SK-N-SH (cell line): ENCODE measurements around the gene DIAPH2. TPM values are rescaled to one million over a fixed set of nuclear protein-coding genes. Genes with fewer than 3 reads are reported as not detected.

ENCODE experiments used
- CTCF ChIA-PET: fragments of 300-600, 350-600 bp; formaldehyde crosslinking; extraction: SDS; loops from one replicate; lab custom pipeline; 2021; lab: Yijun Ruan, JAX
- POLR2A ChIA-PET: fragments of 350-600 bp; sonication (Branson Sonifier 250); formaldehyde crosslinking; extraction: SDS; loops from one replicate; lab custom pipeline; 2020; ENCODE audit warnings: antibody characterized with exemption, inconsistent platforms; lab: Yijun Ruan, JAX
- DNase-seq: peaks from one replicate; pipeline ENCODE4 v3.0.0; 2012
- H2AFZ ChIP-seq: fragments of 200-600 bp; sonication (generic); 2 replicates; pipeline ENCODE4 v1.8.1; 2016; ENCODE audit warnings: antibody characterized with exemption, mild to moderate bottlenecking, low read depth
- H3F3A ChIP-seq: fragments of 200-600 bp; sonication (generic); replicated peaks from 2 replicates; pipeline ENCODE3; 2016; ENCODE audit warnings: antibody characterized with exemption, mild to moderate bottlenecking; ENCODE audit not compliant: insufficient read depth
- H3K27ac ChIP-seq, 2 experiments: fragments of 200-500 bp in 1 of 2; fragments of 200-600 bp in 1 of 2; sonication (Bioruptor generic) in 1 of 2; sonication (generic), shearing (Covaris generic) in 1 of 2; 2 replicates each; pipeline versions ENCODE4 v1.5.1 to v1.6.1; 2014 to 2016; ENCODE audit warnings: low read depth in 2 of 2, inconsistent platforms in 1 of 2, low read length in 1 of 2, mild to moderate bottlenecking in 1 of 2, mixed read lengths in 1 of 2
- H3K27me3 ChIP-seq: fragments of 200-600 bp; sonication (generic), shearing (Covaris generic); 2 replicates; pipeline ENCODE4 v1.6.1; 2016; ENCODE audit warnings: mixed run types; ENCODE audit not compliant: insufficient read depth
- H3K36me3 ChIP-seq, 2 experiments: fragments of 200-500 bp in 1 of 2; fragments of 200-600 bp in 1 of 2; sonication (Bioruptor generic) in 1 of 2; sonication (generic) in 1 of 2; replicated peaks in 1 of 2; 2 replicates each; pipeline versions ENCODE3 to v1.5.1; 2014 to 2016; ENCODE audit warnings: low read length in 1 of 2, mild to moderate bottlenecking in 1 of 2; ENCODE audit not compliant: insufficient read depth in 2 of 2, control insufficient read depth in 1 of 2
- H3K4me1 ChIP-seq, 2 experiments: fragments of 200-500 bp in 1 of 2; fragments of 200-600 bp in 1 of 2; sonication (Bioruptor generic) in 1 of 2; sonication (generic), shearing (Covaris generic) in 1 of 2; 2 replicates each; pipeline versions ENCODE4 v1.5.1 to v1.6.1; 2014 to 2016; ENCODE audit warnings: low read depth in 1 of 2, low read length in 1 of 2, mixed run types in 1 of 2; ENCODE audit not compliant: insufficient read depth in 2 of 2, control insufficient read depth in 1 of 2
- H3K4me2 ChIP-seq: fragments of 200-600 bp; sonication (generic), shearing (Covaris generic); 2 replicates; pipeline ENCODE4 v1.6.1; 2017; ENCODE audit warnings: mixed run types
- H3K4me3 ChIP-seq, 2 experiments: fragments of 200-500 bp in 1 of 2; fragments of 200-600 bp in 1 of 2; sonication (Bioruptor generic) in 1 of 2; sonication (generic), shearing (Covaris generic) in 1 of 2; 2 replicates each; pipeline versions ENCODE4 v1.5.1 to v1.8.1; 2014 to 2016; ENCODE audit warnings: low read depth in 2 of 2, inconsistent platforms in 1 of 2, low read length in 1 of 2, mild to moderate bottlenecking in 1 of 2, mixed read lengths in 1 of 2, moderate library complexity in 1 of 2
- H3K79me2 ChIP-seq: fragments of 200-600 bp; sonication (generic); 2 replicates; pipeline ENCODE4 v1.8.1; 2017; ENCODE audit warnings: mild to moderate bottlenecking; ENCODE audit not compliant: insufficient read depth
- H3K9ac ChIP-seq: fragments of 200-600 bp; sonication (generic); 2 replicates; pipeline ENCODE4 v1.6.1; 2017; ENCODE audit warnings: mixed run types
- H3K9me2 ChIP-seq: fragments of 200-600 bp; sonication (generic); 2 replicates; pipeline ENCODE4 v1.6.1; 2017; ENCODE audit warnings: mixed run types
- H3K9me3 ChIP-seq: fragments of 200-600 bp; sonication (generic); 2 replicates; pipeline ENCODE4 v1.6.1; 2017; ENCODE audit warnings: mixed run types, mild to moderate bottlenecking, moderate library complexity
- H4K20me1 ChIP-seq: fragments of 200-600 bp; sonication (generic); 2 replicates; pipeline ENCODE4 v1.6.1; 2017; ENCODE audit warnings: mild to moderate bottlenecking, mixed run types; ENCODE audit not compliant: insufficient read depth
- CHD2 ChIP-seq: fragments of 150-350 bp; IDR thresholded peaks from 2 replicates; pipeline ENCODE4 v1.6.1; 2018; ENCODE audit warnings: low read length; ENCODE audit not compliant: partially characterized antibody
- CTCF ChIP-seq: fragments of 200-600 bp; sonication (generic); IDR thresholded peaks from 2 replicates; pipeline ENCODE4 v1.6.1; 2017; ENCODE audit warnings: antibody characterized with exemption, mild to moderate bottlenecking, moderate library complexity
- ELF1 ChIP-seq: IDR thresholded peaks from 2 replicates; pipeline ENCODE4 v1.4.0; 2012
- EP300 ChIP-seq, 2 experiments: IDR thresholded peaks; 2 replicates each; pipeline versions ENCODE4 v1.4.0 to v1.6.1; 2012; ENCODE audit warnings: borderline replicate concordance in 1 of 2, low read depth in 1 of 2, low read length in 1 of 2
- FOSL2 ChIP-seq: IDR thresholded peaks from 2 replicates; pipeline ENCODE4 v1.4.0; 2012; ENCODE audit warnings: low read depth, mild to moderate bottlenecking, moderate library complexity, borderline replicate concordance
- FOXM1 ChIP-seq: IDR thresholded peaks from 2 replicates; pipeline ENCODE4 v1.4.0; 2012; ENCODE audit warnings: low read depth, mild to moderate bottlenecking
- GABPA ChIP-seq: IDR thresholded peaks from 2 replicates; pipeline ENCODE4 v1.4.0; 2012; ENCODE audit warnings: low read depth, mild to moderate bottlenecking
- GATA2 ChIP-seq: sonication (generic); formaldehyde crosslinking; IDR thresholded peaks from 2 replicates; pipeline ENCODE4 v1.5.0; 2020; ENCODE audit warnings: mild to moderate bottlenecking, missing genetic modification reagents
- MXI1 ChIP-seq: IDR thresholded peaks from 2 replicates; pipeline ENCODE4 v1.6.1; 2012; ENCODE audit warnings: mild to moderate bottlenecking, low read depth, low read length, improper control_type of control experiment
- POLR2AphosphoS5 ChIP-seq: IDR thresholded peaks from 2 replicates; pipeline ENCODE4 v1.6.1; 2012; ENCODE audit warnings: low read depth, low read length
- RFX5 ChIP-seq: IDR thresholded peaks from 2 replicates; pipeline ENCODE4 v1.6.1; 2012; ENCODE audit warnings: mild to moderate bottlenecking, improper control_type of control experiment, low read length
- RXRA ChIP-seq: IDR thresholded peaks from 2 replicates; pipeline ENCODE4 v1.4.0; 2012; ENCODE audit warnings: low read depth, mild to moderate bottlenecking, borderline replicate concordance
- SIN3A ChIP-seq: IDR thresholded peaks from 2 replicates; pipeline ENCODE4 v1.6.1; 2012; ENCODE audit warnings: low read depth, mild to moderate bottlenecking, low read length, moderate library complexity, borderline replicate concordance
- SMC3 ChIP-seq: IDR thresholded peaks from 2 replicates; pipeline ENCODE4 v1.6.1; 2012; ENCODE audit warnings: low read depth, low read length, improper control_type of control experiment
- TCF12 ChIP-seq: IDR thresholded peaks from 2 replicates; pipeline ENCODE4 v1.4.0; 2012
- ZBTB33 ChIP-seq: IDR thresholded peaks from 2 replicates; pipeline ENCODE4 v1.4.0; 2012; ENCODE audit warnings: low read depth, borderline replicate concordance
- WGBS: methylation state at CpG from one replicate; pipeline ENCODE4 v1.1.6; 2017; ENCODE audit warnings: low lambda C conversion rate; 5-methylcytosine and 5-hydroxymethylcytosine counted together
- polyA plus RNA-seq, 3 experiments: library from polyadenylated mRNA; depleted of rRNA; stranded (reverse); fragments of >200 nt; gene quantifications; 2 replicates each; pipeline ENCODE4 v1.2.3, GENCODE V29; 2012

The DIAPH2 gene
- polyA plus RNA-seq, 1 of the 3 experiments (the other 2 are of a cell fraction) = 1.1 TPM

DNA sequence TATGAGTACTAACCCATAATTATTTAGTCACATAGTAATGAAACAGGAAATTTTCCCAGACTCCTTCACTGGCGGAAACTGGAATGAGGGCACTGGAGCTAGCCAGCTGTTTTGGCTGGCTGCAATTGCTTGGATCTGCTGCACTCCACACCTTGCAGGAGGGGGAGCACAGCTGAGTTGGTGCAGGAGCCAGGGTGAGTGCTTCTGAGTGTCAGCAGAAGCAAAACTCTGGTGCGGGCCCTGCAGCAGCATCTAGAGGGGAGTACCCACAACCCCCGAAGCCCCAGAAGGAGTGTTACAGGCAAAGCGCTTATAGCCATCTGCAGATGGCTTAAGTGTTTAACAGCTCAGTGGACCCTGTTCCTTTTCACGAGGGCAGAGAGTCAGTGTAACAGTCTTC lies 295.1 kb downstream of the DIAPH2 start:
- H2AFZ ChIP-seq = no peak overlapping the region
- no peaks in the 10 kb centered on the region; a peak in 1 of 4 replicates for H3K4me1 ChIP-seq
- TF ChIP-seq ELF1 (no peak), ZBTB33 (no peak), FOXM1 (no peak), GATA2 (CRISPR knock-in tag) (no peak), SMC3 (no peak), CHD2 (no peak)
- no peak overlapping the region for H3K4me2 ChIP-seq
- CTCF ChIA-PET = interaction anchor here (1.7 kb wide), 1 partner anchor 216 kb away, joined by 3 read pairs; no protein-coding TSS in a partner anchor
- H3K4me3 ChIP-seq = no peak overlapping the region
- no peak for DNase-seq
- POLR2A ChIA-PET = no interaction called here
- H3K9ac ChIP-seq = no peak overlapping the region
- no peaks in the 10 kb centered on the region for H4K20me1 ChIP-seq
- WGBS = 63% methylated on average over 5 of the region's 5 CpGs
- H3K27me3 ChIP-seq = no peaks in the 10 kb centered on the region
- H3K79me2 ChIP-seq = no peaks in the 10 kb centered on the region
- no peaks in the 10 kb centered on the region for H3K36me3 ChIP-seq
- H3K9me2 ChIP-seq = no peaks in the 10 kb centered on the region
- H3K9me3 ChIP-seq = no peaks in the 10 kb centered on the region
- H3F3A ChIP-seq = no peaks in the 10 kb centered on the region
- no peak overlapping the region for H3K27ac ChIP-seq

GRCh38 chrX:96982161-96982560 lies 297.5 kb downstream of the DIAPH2 start:
- Histone ChIP-seq H3K4me1 (no peaks in the 10 kb centered on the region; a peak in 1 of 4 replicates), H3K9ac (no peak overlapping the region), H3K4me2 (no peak overlapping the region), H3K4me3 (no peak overlapping the region), H4K20me1 (no peaks in the 10 kb centered on the region), H3K9me3 (no peaks in the 10 kb centered on the region), H3K79me2 (no peaks in the 10 kb centered on the region), H3F3A (no peaks in the 10 kb centered on the region), H3K27ac (no peak overlapping the region), H3K36me3 (no peaks in the 10 kb centered on the region), H3K9me2 (no peaks in the 10 kb centered on the region), H2AFZ (no peak overlapping the region), H3K27me3 (no peaks in the 10 kb centered on the region)
- 24% methylated on average over 1 of the region's 1 CpG for WGBS
- POLR2A ChIA-PET = no interaction called here
- TF ChIP-seq MXI1 = no peak
- TF ChIP-seq GATA2 (CRISPR knock-in tag) = peak; percentile 17; the same call in 1 of the 2 replicates
- CTCF ChIA-PET = no interaction called here
- DNase-seq = no peak

DNA sequence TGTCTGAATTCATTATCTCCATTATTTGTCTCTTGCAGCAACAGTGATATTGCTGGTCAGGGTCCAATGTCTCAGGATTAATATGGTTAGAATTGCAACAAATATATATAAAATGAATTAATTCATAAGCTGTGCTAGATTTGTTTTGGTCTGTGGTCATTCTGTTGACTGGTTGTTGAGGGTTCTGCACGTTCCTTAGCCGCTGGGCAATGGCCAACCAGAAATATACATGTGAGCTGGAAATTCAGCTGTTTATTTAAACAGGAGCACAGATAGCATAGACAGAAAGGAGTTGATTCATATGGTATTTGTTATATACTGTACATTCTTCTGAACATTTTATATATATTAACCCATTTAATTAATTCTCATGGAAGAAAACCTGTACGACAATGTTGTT lies 299.9 kb downstream of the DIAPH2 start:
- Histone ChIP-seq H3K27ac (no peak overlapping the region), H3K36me3 (no peaks in the 10 kb centered on the region), H3K9ac (no peak overlapping the region), H3K4me3 (no peak overlapping the region), H3K4me2 (no peak overlapping the region), H3F3A (no peaks in the 10 kb centered on the region), H3K9me3 (no peaks in the 10 kb centered on the region), H3K9me2 (no peaks in the 10 kb centered on the region), H4K20me1 (no peaks in the 10 kb centered on the region), H3K27me3 (no peaks in the 10 kb centered on the region), H2AFZ (no peak overlapping the region), H3K4me1 (no peaks in the 10 kb centered on the region; a peak in 1 of 4 replicates), H3K79me2 (no peaks in the 10 kb centered on the region)
- POLR2A ChIA-PET = no interaction called here
- CTCF ChIA-PET = interaction anchor here (0.6 kb wide), 1 partner anchor 373 kb away, joined by 3 read pairs; no protein-coding TSS in a partner anchor
- 63% methylated on average over 3 of the region's 3 CpGs for WGBS
- no peak for DNase-seq
- TF ChIP-seq RFX5 (no peak), FOXM1 (no peak), EP300 (IDR thresholded peaks at IDR 0.05; ENCODE audit: borderline replicate concordance in 1 of 2, low read depth in 1 of 2, low read length in 1 of 2) (no peak), POLR2AphosphoS5 (no peak), GABPA (no peak), MXI1 (no peak), SIN3A (no peak), CTCF (no peak), FOSL2 (no peak), TCF12 (no peak), RXRA (no peak)
